Ovary (tissue), 3 donors: Measurements from ENCODE around the gene DPP4.

Experiments
- CTCF ChIP-seq, 3 donors: fragments of 450-650 bp in 2 of 3; fragments of 200-600 bp in 1 of 3; IDR thresholded peaks; one replicate each; pipeline versions ENCODE4 v1.5.1 to v1.8.0; 2016 to 2022; ENCODE audit warnings: antibody characterized with exemption in 3 of 3, mild to moderate bottlenecking in 1 of 3
- EP300 ChIP-seq: sonication (generic); formaldehyde crosslinking; IDR thresholded peaks from one replicate; pipeline ENCODE4 v1.6.1; 2017; ENCODE audit warnings: antibody characterized with exemption
- POLR2A ChIP-seq: fragments of 450-650 bp; IDR thresholded peaks from one replicate; pipeline ENCODE4 v1.6.1; 2017; ENCODE audit warnings: antibody characterized with exemption, mild to moderate bottlenecking, moderate library complexity
- donor health status: DM: no; HTN: no; CAD: no.

GRCh38 chr2:162099836-162100235 lies 25.8 kb upstream of the DPP4 start:
- TF ChIP-seq CTCF (IDR thresholded peaks at IDR 0.05): no peak
- no peak for TF ChIP-seq EP300
- TF ChIP-seq POLR2A: no peak
